ENCODE results near the gene GMFB. TPM values are rescaled to one million over a fixed set of nuclear protein-coding genes. Genes with fewer than 3 reads are reported as not detected.
A peak's percentile ranks its signal among the peaks of the same experiment; 100 is the strongest.
"Not testable (repeated sequence)": the region's sequence is repeated elsewhere in the genome, so short reads cannot be mapped to it uniquely, and the experiment has no call there.

GMFB gene
- total RNA-seq, 4 donors from 2014 or later, result 44.0 to 92.7 (median 86.7) TPM

GRCh38 chr14:54467280-54467679, 21.5 kb downstream of the GMFB start:
- DNase-seq (ENCODE audit: low spot score), result no peak
- ATAC-seq (ENCODE audit: low FRiP score), result no peak

GRCh38 chr14:54465654-54466053, 23.1 kb downstream of the GMFB start:
- ATAC-seq (ENCODE audit: low FRiP score), result no peak
- no peak for DNase-seq (ENCODE audit: low spot score)
- no peak for TF ChIP-seq CTCF (IDR thresholded peaks at IDR 0.05)

More at GRCh38 chr14:54467280-54467679, 21.5 kb downstream of the GMFB start:
- TF ChIP-seq CTCF (IDR thresholded peaks at IDR 0.05), result no peak

GRCh38 chr14:54462048-54462447, 26.7 kb downstream of the GMFB start:
- DNase-seq (ENCODE audit: low spot score) (no peak), ATAC-seq (ENCODE audit: low FRiP score) (no peak)
- no peak for TF ChIP-seq CTCF (IDR thresholded peaks at IDR 0.05)

GRCh38 chr14:54459106-54459505, 29.7 kb downstream of the GMFB start:
- no peak for DNase-seq (ENCODE audit: low spot score)
- ATAC-seq (ENCODE audit: low FRiP score), result no peak
- TF ChIP-seq CTCF (IDR thresholded peaks at IDR 0.05), result no peak

GRCh38 chr14:54458536-54458935, 30.2 kb downstream of the GMFB start:
- not testable (repeated sequence) for ATAC-seq (ENCODE audit: low FRiP score)

GRCh38 chr14:54457609-54457996, 31.2 kb downstream of the GMFB start:
- TF ChIP-seq CTCF (IDR thresholded peaks at IDR 0.05), result no peak
- DNase-seq (ENCODE audit: low spot score) (no peak), ATAC-seq (ENCODE audit: low FRiP score) (no peak)

More at GRCh38 chr14:54458536-54458935, 30.2 kb downstream of the GMFB start:
- not testable (repeated sequence) for DNase-seq (ENCODE audit: low spot score)

GRCh38 chr14:54456820-54457608, 31.8 kb downstream of the GMFB start:
- not testable (repeated sequence) for DNase-seq (ENCODE audit: low spot score); ATAC-seq (ENCODE audit: low FRiP score)

GRCh38 chr14:54455363-54455762, 33.4 kb downstream of the GMFB start:
- ATAC-seq (ENCODE audit: low FRiP score) (no peak), DNase-seq (ENCODE audit: low spot score) (no peak)
- TF ChIP-seq CTCF (IDR thresholded peaks at IDR 0.05), result no peak

- not testable (repeated sequence) for DNase-seq (ENCODE audit: low spot score)
- peak; percentile 63 for ATAC-seq (ENCODE audit: low FRiP score)
These were observed 34.8 kb downstream of the GMFB start for GRCh38 chr14:54453990-54454389.
